Activated naive CD4-positive, alpha-beta T cell treated with anti-CD3 and anti-CD28 coated beads for 36 hours (primary cell): ENCODE results near the gene SEC16A. TPM values are rescaled to one million over a fixed set of nuclear protein-coding genes. Genes with fewer than 3 reads are reported as not detected.

Source experiments
- CTCF ChIA-PET: fragments of 350-600 bp; sonication (Branson Sonifier 250); formaldehyde crosslinking; loops from one replicate; lab custom pipeline; 2021; ENCODE audit warnings: antibody characterized with exemption; lab: Charles Lee
- DNase-seq: peaks from one replicate; pipeline ENCODE4 v3.0.0-alpha.2; 2020
- H3K27ac Mint-ChIP-seq: one replicate; pipeline ENCODE4 v1.8.0; 2021; ENCODE audit warnings: mild to moderate bottlenecking, mixed read lengths
- H3K27me3 Mint-ChIP-seq: one replicate; pipeline ENCODE4 v1.8.0; 2021; ENCODE audit warnings: low read depth, mixed read lengths
- H3K36me3 Mint-ChIP-seq: one replicate; pipeline ENCODE4 v1.8.0; 2021; ENCODE audit warnings: low read depth, mixed read lengths
- H3K4me1 Mint-ChIP-seq: one replicate; pipeline ENCODE4 v1.8.0; 2021; ENCODE audit warnings: low read depth, mixed read lengths
- H3K4me3 Mint-ChIP-seq: one replicate; pipeline ENCODE4 v1.8.0; 2021; ENCODE audit warnings: mild to moderate bottlenecking, moderate library complexity, mixed read lengths
- H3K9me3 Mint-ChIP-seq: one replicate; pipeline ENCODE4 v1.8.0; 2021; ENCODE audit warnings: mixed read lengths
- intact Hi-C: fragments of 100-400 bp; cut with micrococcal nuclease; formaldehyde crosslinking; loops from one replicate; pipeline ENCODE4 v1.15.1; 2023
- total RNA-seq, 2 experiments: library from RNA; stranded (reverse); gene quantifications; one replicate each; pipeline ENCODE4 v1.2.3, GENCODE V29; 2021

The SEC16A gene
- total RNA-seq, 2 experiments from 2014 or later, result 44.1 to 47.3 TPM

DNA sequence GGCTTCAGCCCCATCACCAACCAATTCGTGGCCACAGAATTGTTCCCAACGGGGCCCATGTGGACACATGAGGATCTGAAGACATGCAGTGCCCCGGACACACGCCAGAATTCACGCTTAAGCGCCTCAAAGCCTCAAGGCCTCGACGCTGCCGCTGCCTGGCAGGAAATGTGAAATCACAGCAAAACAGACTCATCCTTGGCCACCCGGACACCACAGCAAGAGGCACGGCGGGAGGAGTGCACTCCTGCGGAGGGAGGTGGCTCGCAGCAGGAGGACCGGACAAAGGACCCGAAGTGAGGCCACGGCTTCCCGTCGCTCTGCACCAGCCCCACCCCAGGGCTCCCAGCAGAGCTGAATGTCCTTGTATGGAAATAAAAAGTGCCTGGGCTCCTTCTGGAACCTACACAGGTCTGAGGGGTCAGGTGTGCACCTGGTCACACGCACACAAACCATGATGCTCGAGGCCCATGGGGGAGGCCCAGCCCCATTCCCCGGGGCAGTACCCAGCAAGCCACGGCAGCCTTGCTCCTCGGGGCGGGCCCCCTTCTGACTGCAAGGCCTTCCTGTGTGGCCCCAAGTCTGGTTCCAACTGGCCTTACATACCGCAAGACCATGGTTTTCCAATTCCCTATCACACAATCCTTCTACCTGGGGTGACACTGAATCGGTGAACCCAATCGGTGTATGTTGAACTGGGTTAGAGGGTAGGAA lies 10.0 kb downstream of the SEC16A start:
- no peak overlapping the region for H3K27ac Mint-ChIP-seq
- intact Hi-C loops, result no loop called here
- CTCF ChIA-PET, result no interaction called here

DNA sequence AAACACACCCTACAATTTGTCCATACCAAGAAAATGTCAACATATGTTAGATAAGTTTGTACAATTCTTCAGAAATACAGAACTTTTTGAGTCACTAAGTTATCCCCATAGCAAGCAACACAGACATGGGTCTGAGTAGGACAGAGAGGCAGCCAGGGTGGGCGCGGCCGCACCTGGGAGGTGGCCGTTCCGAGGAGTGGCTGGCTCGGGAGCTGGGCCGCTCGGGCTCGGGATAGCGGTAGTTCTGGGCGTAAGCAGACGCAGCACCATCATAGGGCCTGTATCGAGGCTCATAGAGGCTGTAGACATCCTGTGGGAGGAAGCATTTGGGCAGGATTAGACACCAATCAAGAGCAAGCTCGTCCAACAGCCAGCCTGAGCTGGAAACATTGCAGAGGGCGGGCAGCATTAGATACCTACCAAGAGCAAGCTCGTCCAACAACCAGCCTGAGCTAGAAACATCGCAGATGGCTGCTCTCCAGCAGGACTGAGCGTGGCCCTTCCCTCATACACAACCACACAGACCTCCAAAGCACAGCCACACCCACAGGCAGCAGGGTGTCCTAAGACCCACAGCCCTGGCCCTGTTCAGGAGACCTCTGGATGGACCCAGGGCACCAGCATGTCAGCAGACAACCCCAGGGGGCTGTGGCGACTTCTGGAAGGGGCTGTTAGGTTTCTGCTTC lies 10.9 kb downstream of the SEC16A start:
- Mint-ChIP-seq H3K9me3 (no peaks in the 10 kb centered on the region), H3K36me3 (peaks cover 23% of the 10 kb centered on the region), H3K4me3 (no peak overlapping the region), H3K27ac (no peak overlapping the region), H3K4me1 (peaks cover 2% of the 10 kb centered on the region), H3K27me3 (no peaks in the 10 kb centered on the region)
- intact Hi-C loops, result no loop called here
- no peak for DNase-seq
- CTCF ChIA-PET, result no interaction called here

More for the DNA sequence above, 10.0 kb downstream of the SEC16A start:
- no peak for DNase-seq
- H3K9me3 Mint-ChIP-seq, result no peaks in the 10 kb centered on the region
- H3K36me3 Mint-ChIP-seq, result peaks cover 23% of the 10 kb centered on the region
- H3K27me3 Mint-ChIP-seq, result no peaks in the 10 kb centered on the region
- no peak overlapping the region for H3K4me3 Mint-ChIP-seq
- H3K4me1 Mint-ChIP-seq, result peaks cover 2% of the 10 kb centered on the region

DNA sequence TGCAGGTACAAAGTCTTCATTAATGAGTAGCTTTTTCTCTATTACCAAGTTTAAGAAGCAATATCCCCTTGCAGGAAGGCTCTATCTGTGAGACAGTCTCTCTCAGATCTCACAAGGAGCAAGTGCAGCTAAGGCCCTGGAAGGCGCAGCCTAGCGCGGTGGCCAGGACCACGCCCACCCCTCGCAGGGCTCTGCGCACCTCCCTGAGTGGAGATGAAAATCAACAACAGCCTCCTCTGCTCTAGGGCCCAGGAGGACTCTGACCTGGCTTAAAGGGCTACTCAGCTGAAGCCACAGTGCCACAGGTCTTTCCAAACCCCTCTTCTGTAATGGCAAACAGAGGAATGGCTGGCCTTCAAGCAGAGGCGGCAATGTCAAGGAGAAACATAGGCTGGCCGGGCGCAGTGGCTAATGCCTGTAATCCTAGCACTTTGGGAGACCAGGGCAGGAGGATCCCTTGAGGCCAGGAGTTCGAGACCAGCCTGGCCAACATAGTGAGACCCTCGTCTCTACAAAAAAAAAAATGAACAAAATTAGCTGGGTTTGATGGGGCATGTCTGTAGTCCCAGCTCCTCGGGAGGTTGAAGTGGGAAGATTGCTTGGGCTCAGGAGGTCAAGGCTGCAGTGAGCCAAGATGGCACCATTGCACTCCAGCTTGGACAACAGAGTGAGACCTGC lies 11.9 kb downstream of the SEC16A start:
- Mint-ChIP-seq H3K27me3 (no peaks in the 10 kb centered on the region), H3K4me1 (peaks cover 2% of the 10 kb centered on the region), H3K9me3 (no peaks in the 10 kb centered on the region), H3K27ac (no peak overlapping the region), H3K4me3 (no peak overlapping the region), H3K36me3 (peaks cover 24% of the 10 kb centered on the region)
- intact Hi-C loops, result no loop called here
- CTCF ChIA-PET, result interaction anchor here (0.6 kb wide), 1 partner anchor 81 kb away, joined by 4 read pairs; no protein-coding TSS in a partner anchor
- no peak for DNase-seq

DNA sequence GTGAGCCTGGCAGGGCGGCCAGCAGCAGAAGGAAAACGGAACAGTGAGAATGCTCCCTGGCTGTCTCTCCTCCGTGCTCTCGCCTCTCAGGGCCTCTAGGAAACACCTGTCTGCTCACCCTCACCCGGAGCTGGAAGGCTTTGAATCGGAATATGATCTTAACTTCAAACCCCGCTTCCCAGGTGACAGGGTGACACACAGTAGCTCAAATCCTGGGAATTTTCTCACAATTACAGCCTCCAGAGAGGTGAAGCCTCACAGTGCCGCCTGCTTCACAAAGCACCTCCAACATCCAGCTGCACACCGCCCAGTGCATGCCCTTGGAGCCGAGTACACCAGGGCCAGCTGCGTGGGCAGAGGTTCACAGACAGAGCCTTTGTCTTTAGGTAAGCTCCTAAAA lies 12.5 kb downstream of the SEC16A start:
- H3K36me3 Mint-ChIP-seq, result peaks cover 25% of the 10 kb centered on the region
- H3K27me3 Mint-ChIP-seq, result no peaks in the 10 kb centered on the region
- no peak for DNase-seq
- H3K27ac Mint-ChIP-seq, result no peak overlapping the region
- CTCF ChIA-PET, result interaction anchor here (0.6 kb wide), 1 partner anchor 80 kb away, joined by 4 read pairs; no protein-coding TSS in a partner anchor
- H3K9me3 Mint-ChIP-seq, result no peaks in the 10 kb centered on the region
- peaks cover 2% of the 10 kb centered on the region for H3K4me1 Mint-ChIP-seq
- H3K4me3 Mint-ChIP-seq, result no peak overlapping the region
- intact Hi-C loops, result no loop called here

DNA sequence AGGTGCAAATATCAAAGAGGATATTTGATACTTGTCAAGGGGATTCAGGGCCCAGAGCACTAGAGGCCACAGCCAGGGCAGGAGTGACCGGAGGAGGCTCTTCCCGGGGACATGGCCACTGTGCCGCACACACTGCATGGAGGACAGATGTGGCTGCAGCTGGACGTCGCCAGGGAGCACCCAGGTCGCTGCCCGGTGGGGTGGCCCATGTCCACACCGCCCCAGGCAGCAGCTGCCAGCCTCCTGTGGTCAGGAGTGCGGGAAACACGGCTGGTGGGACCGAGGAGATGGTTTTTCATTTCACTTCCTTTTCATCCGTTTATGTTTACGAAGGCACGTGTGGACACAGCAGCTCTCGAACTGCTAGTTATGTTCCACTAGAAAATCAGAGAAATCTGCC lies 15.1 kb downstream of the SEC16A start:
- intact Hi-C loops, result no loop called here
- no peaks in the 10 kb centered on the region for H3K27me3 Mint-ChIP-seq
- H3K27ac Mint-ChIP-seq, result no peak overlapping the region
- no peak overlapping the region for H3K4me3 Mint-ChIP-seq
- no peaks in the 10 kb centered on the region for H3K9me3 Mint-ChIP-seq
- H3K36me3 Mint-ChIP-seq, result peaks cover 33% of the 10 kb centered on the region
- no peak for DNase-seq
- CTCF ChIA-PET, result no interaction called here
- H3K4me1 Mint-ChIP-seq, result no peaks in the 10 kb centered on the region

DNA sequence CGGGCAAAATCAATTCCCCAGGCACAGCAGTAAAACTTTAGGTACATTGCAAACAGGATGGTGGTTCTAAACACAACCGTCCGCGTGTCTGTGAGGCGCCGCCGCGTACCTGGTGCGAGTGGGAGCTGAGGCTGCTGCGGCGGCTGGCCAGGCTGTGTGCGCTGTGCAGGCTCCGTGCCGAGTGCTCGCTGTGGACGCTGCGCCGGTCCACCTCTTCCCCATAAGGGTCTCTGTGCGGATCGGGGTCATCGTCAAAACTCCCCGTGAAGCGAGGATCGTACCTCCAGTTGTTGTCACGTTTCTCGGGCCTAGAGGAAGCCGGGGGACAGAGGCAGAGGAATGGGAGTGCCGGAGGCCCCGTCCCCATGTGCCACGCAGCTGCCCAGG lies 16.7 kb downstream of the SEC16A start:
- H3K27ac Mint-ChIP-seq, result no peak overlapping the region
- H3K36me3 Mint-ChIP-seq, result peaks cover 36% of the 10 kb centered on the region
- DNase-seq, result no peak
- no peaks in the 10 kb centered on the region for H3K27me3 Mint-ChIP-seq
- intact Hi-C loops, result no loop called here
- no peak overlapping the region for H3K4me3 Mint-ChIP-seq
- H3K4me1 Mint-ChIP-seq, result no peaks in the 10 kb centered on the region
- CTCF ChIA-PET, result no interaction called here
- H3K9me3 Mint-ChIP-seq, result no peaks in the 10 kb centered on the region

DNA sequence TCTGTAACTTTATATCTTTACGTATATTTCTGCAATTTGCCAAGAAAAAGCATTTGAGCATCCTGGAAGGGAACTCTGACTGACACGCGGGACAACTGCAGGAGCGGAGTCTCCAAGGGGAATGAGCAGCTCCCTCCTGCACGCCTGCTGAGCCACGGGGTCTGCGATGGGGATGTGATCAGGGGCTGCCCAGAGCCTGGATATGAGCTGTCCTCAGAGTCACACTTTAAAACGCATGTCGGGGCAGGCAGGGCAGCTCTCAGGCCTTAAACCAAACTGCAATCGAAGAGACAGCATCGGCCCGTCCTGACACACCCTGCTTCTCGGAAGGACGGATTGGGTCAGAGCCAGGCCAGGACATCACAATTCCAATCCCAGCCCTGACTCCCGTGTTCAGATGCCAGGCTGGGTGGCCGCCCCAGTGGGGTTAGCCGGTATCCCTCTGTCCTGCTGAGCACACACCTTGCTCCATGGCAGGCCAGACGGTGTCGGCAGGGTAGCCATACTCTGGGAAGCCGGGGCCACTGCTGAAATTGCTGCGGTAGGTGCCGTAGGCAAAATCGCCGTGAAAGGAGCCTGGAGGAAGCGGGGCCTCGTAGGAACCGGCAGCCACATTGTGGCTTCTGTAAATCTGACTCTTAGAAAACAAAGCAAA lies 17.2 kb downstream of the SEC16A start:
- intact Hi-C loops, result no loop called here
- H3K27ac Mint-ChIP-seq, result no peak overlapping the region
- H3K27me3 Mint-ChIP-seq, result no peaks in the 10 kb centered on the region
- no peaks in the 10 kb centered on the region for H3K4me1 Mint-ChIP-seq
- H3K36me3 Mint-ChIP-seq, result peaks cover 40% of the 10 kb centered on the region
- no peaks in the 10 kb centered on the region for H3K9me3 Mint-ChIP-seq
- CTCF ChIA-PET, result no interaction called here
- H3K4me3 Mint-ChIP-seq, result no peak overlapping the region
- no peak for DNase-seq

DNA sequence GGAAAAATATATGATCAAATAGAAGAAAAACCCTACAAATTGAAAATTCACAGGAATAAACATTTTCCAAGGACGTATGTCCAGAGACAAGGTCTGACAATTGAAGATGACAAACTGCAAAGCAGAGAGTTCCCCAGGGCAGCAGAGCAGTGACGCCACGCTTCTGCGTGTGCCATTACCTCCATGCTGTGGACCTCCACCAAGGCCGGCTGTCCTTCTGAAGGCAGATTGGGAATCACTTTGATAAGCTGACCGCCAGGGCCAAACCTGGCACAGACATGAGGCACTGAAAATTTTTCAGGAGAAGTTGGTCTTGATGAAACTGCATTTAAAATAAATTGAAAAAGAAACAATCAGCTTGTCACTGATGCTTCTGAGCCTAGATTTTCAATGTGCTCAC lies 18.6 kb downstream of the SEC16A start:
- Mint-ChIP-seq H3K27ac (no peak overlapping the region), H3K36me3 (peaks cover 44% of the 10 kb centered on the region), H3K9me3 (no peaks in the 10 kb centered on the region), H3K27me3 (no peaks in the 10 kb centered on the region), H3K4me1 (no peaks in the 10 kb centered on the region), H3K4me3 (no peak overlapping the region)
- CTCF ChIA-PET, result no interaction called here
- DNase-seq, result no peak
- intact Hi-C loops, result no loop called here

DNA sequence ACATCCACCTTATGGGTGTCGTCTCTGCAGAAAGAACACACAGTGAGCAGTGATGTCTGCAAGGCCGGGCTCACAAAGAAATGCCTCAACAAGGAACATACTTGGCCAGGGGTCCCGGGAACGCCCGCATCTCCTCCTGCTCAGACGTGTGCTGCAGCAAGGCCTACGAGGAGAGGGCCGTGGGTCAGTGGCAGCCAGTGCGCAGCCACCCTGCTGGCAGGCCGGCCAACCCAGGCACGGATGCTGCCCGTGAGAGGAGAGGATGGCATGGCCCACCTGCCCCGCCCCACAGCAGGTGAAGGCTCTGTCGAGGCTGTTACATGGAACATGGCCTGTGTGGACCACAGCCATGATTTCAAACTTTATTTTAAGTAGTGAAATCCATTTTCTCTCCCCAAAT lies 19.3 kb downstream of the SEC16A start:
- DNase-seq, result no peak
- no peak overlapping the region for H3K27ac Mint-ChIP-seq
- CTCF ChIA-PET, result interaction anchor here (1.0 kb wide), 1 partner anchor 23 kb away, joined by 4 read pairs; no protein-coding TSS in a partner anchor
- no peak overlapping the region for H3K4me3 Mint-ChIP-seq
- no peaks in the 10 kb centered on the region for H3K4me1 Mint-ChIP-seq
- H3K36me3 Mint-ChIP-seq, result peaks cover 49% of the 10 kb centered on the region
- H3K27me3 Mint-ChIP-seq, result no peaks in the 10 kb centered on the region
- intact Hi-C loops, result no loop called here
- no peaks in the 10 kb centered on the region for H3K9me3 Mint-ChIP-seq

DNA sequence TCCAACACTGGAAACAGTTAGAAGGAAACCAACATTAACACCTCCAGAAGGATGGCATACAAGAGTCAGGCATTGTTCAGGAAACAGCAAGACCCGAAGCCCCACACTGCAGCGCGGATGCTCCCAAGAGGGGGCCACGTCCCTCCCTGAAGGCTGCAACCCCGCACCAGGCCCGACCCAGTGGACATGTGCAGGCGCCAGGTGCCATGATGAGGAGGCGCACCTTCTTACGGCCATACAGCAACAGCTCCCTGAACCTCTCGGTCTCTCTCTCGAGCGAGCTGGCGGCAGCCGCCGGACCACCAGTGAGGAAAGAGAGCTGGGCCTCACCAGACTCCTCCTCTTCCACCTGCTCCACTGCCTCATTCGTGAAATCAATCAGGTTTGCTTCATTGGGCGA lies 20.2 kb downstream of the SEC16A start:
- CTCF ChIA-PET, result interaction anchor here (1.0 kb wide), 1 partner anchor 22 kb away, joined by 4 read pairs; no protein-coding TSS in a partner anchor
- intact Hi-C loops, result no loop called here
- peaks cover 51% of the 10 kb centered on the region for H3K36me3 Mint-ChIP-seq

DNA sequence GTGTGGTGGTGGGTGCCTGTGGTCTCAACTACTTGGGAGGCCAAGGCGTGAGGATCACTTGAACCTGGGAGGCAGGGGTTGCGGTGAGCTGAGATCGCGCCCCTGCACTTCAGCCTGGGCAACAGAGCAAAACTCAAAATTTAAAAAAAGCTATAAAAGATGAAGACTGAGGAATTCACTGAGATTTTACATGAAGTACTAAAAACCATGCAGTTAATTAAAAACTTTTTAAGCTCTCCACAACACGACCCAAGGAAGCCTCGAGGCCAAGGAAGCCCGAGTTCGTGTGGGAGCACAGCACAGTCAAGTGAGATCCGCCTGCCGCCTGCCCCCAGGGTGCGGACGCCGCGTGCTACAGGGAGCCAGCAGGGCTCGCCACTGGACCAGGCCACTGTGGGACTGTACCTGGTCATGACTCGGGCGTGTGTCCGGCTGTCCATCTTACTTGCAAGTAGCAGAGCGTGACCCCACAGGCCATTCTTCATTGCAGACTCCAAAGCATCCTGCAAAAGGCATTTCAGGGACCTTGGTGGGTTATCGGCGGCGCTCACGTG lies 22.0 kb downstream of the SEC16A start:
- H3K4me3 Mint-ChIP-seq, result no peak overlapping the region
- H3K27me3 Mint-ChIP-seq, result no peaks in the 10 kb centered on the region
- no peaks in the 10 kb centered on the region for H3K4me1 Mint-ChIP-seq
- intact Hi-C loops, result no loop called here
- peaks cover 45% of the 10 kb centered on the region for H3K36me3 Mint-ChIP-seq
- CTCF ChIA-PET, result no interaction called here
- no peaks in the 10 kb centered on the region for H3K9me3 Mint-ChIP-seq
- no peak for DNase-seq
- no peak overlapping the region for H3K27ac Mint-ChIP-seq

More for the DNA sequence above, 20.2 kb downstream of the SEC16A start:
- DNase-seq, result no peak
- Mint-ChIP-seq H3K4me3 (no peak overlapping the region), H3K9me3 (no peaks in the 10 kb centered on the region), H3K4me1 (no peaks in the 10 kb centered on the region), H3K27me3 (no peaks in the 10 kb centered on the region), H3K27ac (no peak overlapping the region)

DNA sequence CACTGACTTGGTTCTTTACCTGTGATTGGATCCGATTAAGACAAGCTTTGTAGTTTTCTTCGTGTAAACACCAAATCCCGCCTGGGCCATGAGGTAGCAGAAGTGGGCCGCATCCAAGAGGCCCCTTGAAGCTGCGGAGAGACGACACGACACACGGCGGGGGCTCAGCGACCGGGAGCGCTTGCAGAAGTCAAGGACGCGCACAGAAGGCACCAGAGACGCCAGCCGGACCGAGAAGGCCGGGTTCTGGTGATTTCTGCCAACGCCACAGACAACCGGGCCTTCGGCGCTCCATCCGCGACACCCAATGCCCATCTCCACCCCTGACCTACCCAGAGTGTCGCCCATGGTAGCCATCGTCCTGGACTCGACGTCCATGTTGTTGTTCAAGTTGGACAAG lies 23.4 kb downstream of the SEC16A start:
- intact Hi-C loops, result no loop called here
- peaks cover 43% of the 10 kb centered on the region for H3K36me3 Mint-ChIP-seq
- no peak overlapping the region for H3K27ac Mint-ChIP-seq
- H3K4me1 Mint-ChIP-seq, result no peaks in the 10 kb centered on the region
- no peaks in the 10 kb centered on the region for H3K27me3 Mint-ChIP-seq
- CTCF ChIA-PET, result no interaction called here
- no peaks in the 10 kb centered on the region for H3K9me3 Mint-ChIP-seq
- DNase-seq, result no peak
- no peak overlapping the region for H3K4me3 Mint-ChIP-seq
